Gastrocnemius medialis (tissue), 4 donors: ENCODE measurements around the gene GPR153. TPM values are rescaled to one million over a fixed set of nuclear protein-coding genes. Genes with fewer than 3 reads are reported as not detected.

ENCODE experiments used
- ATAC-seq, 2 donors: fragments of 150-250 bp; one replicate each; pipeline ENCODE4 v1.9.1; 2016
- DNase-seq, 2 donors: peaks; one replicate each; pipeline ENCODE4 v3.0.0-alpha.2; 2019
- H3K27ac ChIP-seq, 4 donors: fragments of 200-600 bp; sonication (generic); 1 replicate in 1 of 4; 2 replicates in 3 of 4; pipeline ENCODE4 v1.5.1; 2016 to 2018; ENCODE audit warnings: mild to moderate bottlenecking in 2 of 4, moderate library complexity in 1 of 4
- H3K27me3 ChIP-seq, 3 donors: fragments of 200-600 bp; sonication (generic) in 2 of 3; 1 replicate in 1 of 3; 2 replicates in 2 of 3; pipeline versions ENCODE4 v1.5.1 to v1.6.0; 2016 to 2019; ENCODE audit warnings: mild to moderate bottlenecking in 1 of 3, moderate library complexity in 1 of 3
- H3K36me3 ChIP-seq, 2 donors: fragments of 200-600 bp; sonication (generic) in 1 of 2; one replicate each; pipeline ENCODE4 v1.5.1; 2017 to 2018
- H3K4me1 ChIP-seq, 2 donors: fragments of 200-600 bp; sonication (generic) in 1 of 2; one replicate each; pipeline ENCODE4 v1.5.1; 2016 to 2017; ENCODE audit warnings: mild to moderate bottlenecking in 2 of 2
- H3K4me3 ChIP-seq, 4 donors: fragments of 200-600 bp; sonication (generic) in 3 of 4; 1 replicate in 1 of 4; 2 replicates in 3 of 4; pipeline ENCODE4 v1.5.1; 2016 to 2019; ENCODE audit warnings: mild to moderate bottlenecking in 2 of 4
- H3K9me3 ChIP-seq, 3 donors: fragments of 200-600 bp; sonication (generic) in 2 of 3; 1 replicate in 1 of 3; 2 replicates in 2 of 3; pipeline ENCODE4 v1.5.1; 2016 to 2019
- CTCF ChIP-seq, 5 experiments: fragments of 450-650 bp in 3 of 5; fragments of 200-600 bp in 2 of 5; sonication (generic) in 2 of 5; IDR thresholded peaks in 4 of 5; conservative IDR thresholded peaks in 1 of 5; 1 replicate in 4 of 5; 2 replicates in 1 of 5; pipeline ENCODE4 v1.5.1; 2016 to 2019; ENCODE audit warnings: antibody characterized with exemption in 5 of 5, mild to moderate bottlenecking in 3 of 5, moderate library complexity in 3 of 5
- POLR2A ChIP-seq, 2 donors: fragments of 450-650 bp; IDR thresholded peaks; one replicate each; pipeline ENCODE4 v1.6.1; 2017; ENCODE audit warnings: antibody characterized with exemption in 2 of 2, mild to moderate bottlenecking in 2 of 2, moderate library complexity in 2 of 2
- in situ Hi-C, 4 donors: fragments of 200-750 bp; cut with MboI; loops; one replicate each; pipeline versions ENCODE4 v1.15.0 to v1.8.0; 2017; ENCODE audit warnings: low sequenced_read_pairs in 4 of 4
- intact Hi-C: fragments of 100-400 bp; cut with DNase I; formaldehyde crosslinking; loops from one replicate; pipeline ENCODE4 v1.15.1; 2023; ENCODE audit warnings: low total_unique reads
- total RNA-seq, 4 donors: library from RNA; depleted of rRNA; stranded (reverse); fragments of >200 nt; gene quantifications; one replicate each; pipeline versions ENCODE4 v1.1.0 to v1.2.3, GENCODE V29; 2016

GPR153 gene
- total RNA-seq, 4 donors from 2014 or later = 1.1 to 3.4 (median 2.0) TPM

DNA sequence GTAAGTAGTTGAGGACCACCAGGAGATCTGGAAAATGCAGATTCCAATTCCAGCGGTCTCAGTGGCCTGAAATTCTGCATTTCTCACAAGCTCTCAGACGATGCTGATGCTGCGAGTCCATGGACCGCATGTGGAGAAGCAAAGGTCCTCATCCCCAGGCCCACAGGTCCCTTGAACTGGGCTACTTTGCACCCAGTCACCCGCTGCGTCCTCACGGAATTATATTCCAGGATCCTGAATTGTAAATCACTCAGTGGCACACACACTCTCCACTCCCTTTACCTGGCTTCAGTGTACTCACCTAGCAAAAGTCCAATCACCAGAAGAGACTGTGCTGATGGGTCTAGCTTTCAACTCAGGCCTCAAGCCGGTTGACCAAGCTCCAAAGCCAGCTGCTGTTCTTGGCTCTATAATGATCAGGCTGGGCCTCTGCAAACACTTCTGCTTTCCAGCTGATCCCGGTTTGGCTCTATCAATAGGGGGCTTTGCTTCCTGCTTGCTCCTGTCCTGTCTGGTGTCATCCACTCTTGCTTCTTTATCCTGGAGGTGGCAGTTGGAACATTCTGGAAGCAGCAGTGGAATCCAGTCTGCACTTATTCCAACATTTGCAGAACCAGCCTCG, 60.6 kb downstream of the GPR153 start:
- peaks cover 2 to 6% (median 2%) of the 10 kb centered on the region in 3 donors for H3K27me3 ChIP-seq

DNA sequence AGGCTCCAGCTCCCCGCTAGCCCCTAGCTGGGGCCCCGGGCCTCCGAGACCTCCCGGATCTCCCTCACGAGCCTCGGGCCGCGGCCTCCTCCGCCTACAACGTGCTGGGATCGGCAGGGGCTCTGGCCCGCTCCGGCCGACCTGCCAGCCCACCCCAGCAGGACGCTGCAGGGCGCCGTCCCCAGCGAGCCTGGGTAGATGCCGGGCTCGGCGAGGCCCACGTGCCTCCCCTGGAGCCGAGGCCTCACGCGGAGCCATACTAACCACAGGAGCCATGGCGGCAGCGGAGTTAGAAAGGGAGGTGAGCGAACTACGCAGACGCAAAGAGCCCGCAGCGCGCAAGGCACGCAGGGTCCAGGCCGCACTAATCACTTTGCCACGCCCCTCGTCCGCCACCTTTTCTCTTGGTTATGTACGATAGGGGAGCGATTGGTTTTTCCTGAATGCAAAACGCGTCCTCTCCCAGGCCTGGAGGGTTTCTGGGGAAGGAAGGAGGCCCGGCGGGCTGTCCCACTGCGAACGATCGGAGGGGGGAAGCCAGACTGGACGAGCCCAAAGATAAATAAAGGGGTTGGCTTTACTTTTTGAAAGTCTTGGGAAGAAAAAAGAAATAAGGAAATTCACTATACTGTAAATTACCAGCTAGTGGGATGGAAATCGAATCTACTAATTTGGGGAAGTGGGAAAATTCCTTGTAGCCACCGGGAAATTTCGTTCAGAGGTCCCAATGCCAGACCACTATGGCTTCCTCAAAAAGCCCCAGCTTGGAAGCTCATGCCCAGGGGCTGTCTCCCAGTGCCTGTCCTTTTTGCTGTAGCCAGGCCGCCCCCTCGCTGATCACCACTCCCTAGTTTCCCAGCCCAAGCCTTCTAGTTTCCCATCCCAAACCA, 61.4 kb downstream of the GPR153 start, which contains the start of gene RPL22:
Gene RPL22 (minus strand): TSS at position 298 of the 890 bp plus-strand sequence. CDS start 22 bp downstream, at position 276.
- peak within 1 kb of the TSS; percentile 78 to 96 (median 91) for H3K4me3 ChIP-seq
- intact Hi-C loops = loop anchor here (1.0 to 2.0 kb wide), 3 partner anchors 37 to 207 kb away; partner anchors contain the start of genes ACOT7 and NPHP4
- H3K9me3 ChIP-seq = no peaks in the 10 kb centered on the region
- peak within 1 kb of the TSS; percentile 82 to 84 (median 83) for H3K27ac ChIP-seq
- DNase-seq (peak; percentile 97 to 98), ATAC-seq (peak; percentile 98 to 100)
- H3K27me3 ChIP-seq = no peaks in the 10 kb centered on the region
- H3K4me1 ChIP-seq = peaks cover 13 to 21% of the 10 kb centered on the region in 2 donors
- TF ChIP-seq POLR2A (IDR thresholded peaks at IDR 0.05) (peak; percentile 64 to 69), CTCF (IDR thresholded peaks at IDR 0.05 in 4 of 5, conservative IDR thresholded peaks at IDR 0.05 in 1 of 5) (peak in 1 of 5 experiments; percentile 12)
- peaks cover 0 to 23% of the 10 kb centered on the region in 2 donors for H3K36me3 ChIP-seq
- in situ Hi-C loops = no loop called here

More for the DNA sequence above, 60.6 kb downstream of the GPR153 start:
- DNase-seq (no peak), ATAC-seq (no peak)
- TF ChIP-seq CTCF (IDR thresholded peaks at IDR 0.05 in 4 of 5, conservative IDR thresholded peaks at IDR 0.05 in 1 of 5) = no peak
- TF ChIP-seq POLR2A (IDR thresholded peaks at IDR 0.05) = no peak
- H3K4me3 ChIP-seq = peak overlapping the region; percentile 56 to 92 (median 84)
- in situ Hi-C loops = no loop called here
- peaks cover 0 to 15% of the 10 kb centered on the region in 2 donors for H3K36me3 ChIP-seq
- peaks cover 13 to 24% of the 10 kb centered on the region in 2 donors for H3K4me1 ChIP-seq
- intact Hi-C loops = no loop called here
- no peaks in the 10 kb centered on the region for H3K9me3 ChIP-seq
- peak overlapping the region; percentile 82 to 84 (median 83) for H3K27ac ChIP-seq

- intact Hi-C loops = loop anchor here (1.0 to 2.0 kb wide), 3 partner anchors 38 to 206 kb away; partner anchors contain the start of genes ACOT7 and NPHP4
- peak overlapping the region; percentile 82 to 84 (median 83) for H3K27ac ChIP-seq
- in situ Hi-C loops = no loop called here
- no peaks in the 10 kb centered on the region for H3K9me3 ChIP-seq
- no peaks in the 10 kb centered on the region for H3K27me3 ChIP-seq
- peaks cover 2 to 31% of the 10 kb centered on the region in 2 donors for H3K36me3 ChIP-seq
- TF ChIP-seq CTCF (IDR thresholded peaks at IDR 0.05 in 4 of 5, conservative IDR thresholded peaks at IDR 0.05 in 1 of 5) (no peak), POLR2A (IDR thresholded peaks at IDR 0.05) (no peak)
- peaks cover 13 to 21% of the 10 kb centered on the region in 2 donors for H3K4me1 ChIP-seq
- ATAC-seq (peak; percentile 7 to 15), DNase-seq (no peak)
- peak overlapping the region; percentile 78 to 96 (median 91) for H3K4me3 ChIP-seq
These were observed 62.1 kb downstream of the GPR153 start for GRCh38 chr1:6198646-6199297.

DNA sequence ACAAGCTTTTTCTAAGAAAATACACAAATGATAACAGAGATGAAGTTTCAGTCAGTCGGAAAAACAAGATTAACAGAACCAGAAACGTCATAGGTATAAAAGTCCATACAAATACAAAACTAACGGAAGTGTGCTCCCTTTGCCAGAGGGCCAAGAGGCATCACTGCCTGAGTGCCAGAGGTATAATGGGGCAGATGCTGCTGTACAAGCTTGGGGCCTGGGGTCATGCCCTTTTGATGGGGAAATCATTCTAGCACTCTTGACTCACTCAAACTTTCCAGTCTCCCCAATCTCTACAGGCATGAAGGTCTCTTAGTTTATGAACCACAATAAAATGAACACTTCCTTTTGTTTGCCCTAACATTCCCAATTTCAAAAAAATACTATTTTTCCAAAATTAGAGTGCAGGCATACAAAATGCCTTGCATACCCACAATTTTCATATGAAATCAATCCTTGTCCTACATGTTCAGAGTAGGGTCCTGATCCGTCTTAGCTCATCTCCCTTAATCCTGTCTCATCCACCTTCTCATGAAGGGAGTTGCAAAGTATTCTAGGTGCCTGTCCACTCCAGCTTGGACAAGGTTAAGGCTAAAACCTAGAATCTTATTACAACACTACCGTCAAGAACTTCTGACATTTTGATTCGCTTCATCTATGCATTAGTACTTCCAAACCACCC, 63.0 kb downstream of the GPR153 start:
- Histone ChIP-seq H3K4me1 (peaks cover 13 to 21% of the 10 kb centered on the region in 2 donors), H3K36me3 (peaks cover 2 to 40% of the 10 kb centered on the region in 2 donors), H3K4me3 (peak overlapping the region; percentile 78 to 96 (median 91)), H3K27me3 (no peaks in the 10 kb centered on the region), H3K9me3 (no peaks in the 10 kb centered on the region), H3K27ac (peak overlapping the region in 1 of 4 donors; percentile 82)
- ATAC-seq = no peak
- no peak for DNase-seq
- in situ Hi-C loops (no loop called here), intact Hi-C loops (loop anchor here (2.0 kb wide), 1 partner anchor 39 kb away; no protein-coding TSS in a partner anchor)
- TF ChIP-seq CTCF (IDR thresholded peaks at IDR 0.05 in 4 of 5, conservative IDR thresholded peaks at IDR 0.05 in 1 of 5) (no peak), POLR2A (IDR thresholded peaks at IDR 0.05) (no peak)
